ENCODE measurements around the gene CFAP46.
"Not testable (repeated sequence)": the region's sequence is repeated elsewhere in the genome, so short reads cannot be mapped to it uniquely, and the experiment has no call there.

CFAP46 gene

DNA sequence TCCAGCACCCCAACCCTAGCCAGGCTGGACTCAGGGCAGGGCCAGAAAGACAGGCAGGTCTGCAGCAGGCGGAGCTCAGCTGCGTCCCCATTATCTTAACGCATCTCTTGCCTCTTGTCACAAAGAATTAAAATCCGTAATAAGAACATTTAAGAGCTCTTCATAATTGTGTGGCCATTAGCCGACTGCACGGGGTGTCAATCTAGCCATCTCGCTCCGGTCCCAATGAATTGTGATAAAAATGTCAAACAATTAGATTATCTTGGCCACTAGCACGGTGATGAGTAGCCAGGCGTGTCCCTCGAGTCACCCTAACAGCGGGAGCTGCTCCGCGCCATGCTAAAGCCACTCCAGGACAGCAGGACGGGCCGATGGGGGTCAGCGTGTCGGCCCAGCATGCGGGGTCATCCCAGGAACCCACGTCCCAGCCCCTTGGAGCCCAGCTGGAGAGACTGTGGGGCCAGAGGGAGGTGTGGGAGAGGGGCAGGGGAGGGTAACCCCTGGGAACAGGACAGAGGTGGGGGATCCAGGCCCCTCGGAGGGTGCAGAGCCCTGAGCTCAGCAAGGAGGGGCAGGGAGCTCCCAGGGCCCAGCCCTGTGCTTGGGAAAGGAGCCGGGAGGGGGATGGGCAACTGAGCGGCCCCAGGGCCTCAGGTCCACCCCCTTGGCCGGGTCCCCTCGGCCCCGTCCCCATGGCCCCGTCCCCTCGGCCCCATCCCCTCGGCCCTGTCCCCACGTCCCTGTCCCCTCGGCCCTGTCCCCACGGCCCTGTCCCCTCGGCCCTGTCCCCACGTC lies 138.8 kb downstream of the CFAP46 start:
- no peak for DNase-seq

GRCh38 chr10:132802694-132803320 lies 139.6 kb downstream of the CFAP46 start:
- DNase-seq: no peak

- DNase-seq: no peak
Measured at GRCh38 chr10:132802048-132802447, 140.3 kb downstream of the CFAP46 start.

GRCh38 chr10:132799865-132800264 lies 142.5 kb downstream of the CFAP46 start:
- DNase-seq: no peak

GRCh38 chr10:132798876-132799275 lies 143.5 kb downstream of the CFAP46 start:
- no peak for DNase-seq

- DNase-seq: no peak
Measured at GRCh38 chr10:132798403-132798802, 144.0 kb downstream of the CFAP46 start.

- not testable (repeated sequence) for DNase-seq
Measured at GRCh38 chr10:132797986-132798385, 144.4 kb downstream of the CFAP46 start.

DNA sequence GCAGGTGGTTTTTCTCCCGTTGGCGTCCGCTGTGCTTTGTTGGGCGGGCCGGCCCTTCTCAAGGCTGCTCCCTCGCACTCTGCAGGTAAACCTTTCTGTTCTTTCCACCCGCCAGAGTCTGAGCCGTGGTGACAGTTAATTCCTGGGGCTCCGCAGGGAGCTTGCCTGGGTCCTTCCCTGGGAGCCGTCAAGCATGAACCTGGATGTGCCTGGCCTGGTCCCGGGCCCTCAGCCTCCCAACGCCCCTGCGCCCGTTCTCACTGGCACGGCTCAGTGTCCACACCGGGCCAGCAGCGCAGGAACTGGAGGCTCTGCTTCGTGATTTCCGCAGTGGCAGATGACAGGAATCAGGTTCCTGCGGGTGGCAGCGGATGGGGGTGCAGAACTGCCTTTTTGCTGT lies 145.5 kb downstream of the CFAP46 start:
- no peak for DNase-seq

DNA sequence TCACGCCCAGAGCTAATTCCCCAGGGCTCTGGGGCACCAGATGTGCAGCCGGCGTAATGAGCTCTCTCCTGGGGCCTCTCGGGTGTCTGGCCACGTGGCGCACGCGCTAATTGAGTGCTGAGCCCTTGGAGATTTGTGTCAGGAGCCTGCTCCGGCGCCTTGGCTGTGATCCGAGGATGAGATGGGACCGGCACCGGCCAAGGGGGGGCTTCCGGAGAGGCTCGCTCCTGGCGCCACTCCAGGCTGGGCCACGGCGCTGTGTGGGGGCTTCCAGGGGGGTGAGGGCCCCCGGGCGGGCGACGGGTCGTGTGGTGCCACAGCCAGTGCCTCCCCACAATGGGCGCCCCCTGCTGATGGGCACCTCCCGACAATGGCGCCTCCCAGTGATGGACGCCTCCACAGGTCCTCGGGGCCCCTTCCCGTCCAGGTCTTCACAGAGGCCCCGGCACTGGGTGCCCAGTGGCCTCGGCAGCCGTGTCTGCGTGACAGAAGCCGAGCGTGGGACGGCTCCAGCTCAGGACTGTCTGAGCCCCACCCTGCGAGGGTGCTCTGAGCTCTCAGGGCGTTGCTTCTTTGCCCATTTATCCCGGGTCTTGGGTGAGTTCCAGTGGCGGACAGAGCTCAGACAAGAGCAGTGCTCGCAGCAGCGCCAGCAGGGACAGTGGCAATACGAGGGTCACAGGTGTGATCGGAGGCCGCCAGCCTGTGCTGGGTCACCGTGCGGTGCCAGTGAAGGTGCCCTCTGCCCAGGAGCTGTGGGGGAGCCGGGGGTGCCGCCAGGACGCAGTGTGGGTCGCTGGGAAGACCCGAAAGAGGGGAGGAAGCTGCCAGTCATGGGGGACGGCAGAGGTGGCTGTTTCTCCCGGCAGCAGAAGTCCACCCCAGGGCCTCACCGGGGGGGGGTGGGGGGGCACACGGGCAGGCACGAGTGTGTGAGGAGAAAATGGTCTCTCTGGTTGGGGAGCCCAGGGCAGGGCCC lies 148.2 kb downstream of the CFAP46 start:
- DNase-seq: no peak

GRCh38 chr10:132793213-132793612 lies 149.2 kb downstream of the CFAP46 start:
- DNase-seq: no peak

- no peak for DNase-seq
Measured at GRCh38 chr10:132792796-132793195, 149.6 kb downstream of the CFAP46 start.

DNA sequence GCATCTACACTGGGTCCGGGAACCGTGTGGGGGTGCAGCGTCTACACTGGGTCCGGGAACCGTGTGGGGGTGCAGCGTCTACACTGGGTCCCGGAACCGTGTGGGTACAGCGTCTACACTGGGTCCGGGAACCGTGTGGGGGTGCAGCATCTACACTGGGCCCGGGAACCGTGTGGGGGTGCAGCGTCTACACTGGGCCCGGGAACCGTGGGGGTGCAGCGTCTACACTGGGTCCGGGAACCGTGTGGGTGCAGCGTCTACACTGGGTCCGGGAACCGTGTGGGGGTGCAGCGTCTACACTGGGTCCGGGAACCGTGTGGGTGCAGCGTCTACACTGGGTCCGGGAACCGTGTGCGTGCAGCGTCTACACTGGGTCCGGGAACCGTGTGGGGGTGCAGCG lies 150.3 kb downstream of the CFAP46 start:
- not testable (repeated sequence) for DNase-seq

DNA sequence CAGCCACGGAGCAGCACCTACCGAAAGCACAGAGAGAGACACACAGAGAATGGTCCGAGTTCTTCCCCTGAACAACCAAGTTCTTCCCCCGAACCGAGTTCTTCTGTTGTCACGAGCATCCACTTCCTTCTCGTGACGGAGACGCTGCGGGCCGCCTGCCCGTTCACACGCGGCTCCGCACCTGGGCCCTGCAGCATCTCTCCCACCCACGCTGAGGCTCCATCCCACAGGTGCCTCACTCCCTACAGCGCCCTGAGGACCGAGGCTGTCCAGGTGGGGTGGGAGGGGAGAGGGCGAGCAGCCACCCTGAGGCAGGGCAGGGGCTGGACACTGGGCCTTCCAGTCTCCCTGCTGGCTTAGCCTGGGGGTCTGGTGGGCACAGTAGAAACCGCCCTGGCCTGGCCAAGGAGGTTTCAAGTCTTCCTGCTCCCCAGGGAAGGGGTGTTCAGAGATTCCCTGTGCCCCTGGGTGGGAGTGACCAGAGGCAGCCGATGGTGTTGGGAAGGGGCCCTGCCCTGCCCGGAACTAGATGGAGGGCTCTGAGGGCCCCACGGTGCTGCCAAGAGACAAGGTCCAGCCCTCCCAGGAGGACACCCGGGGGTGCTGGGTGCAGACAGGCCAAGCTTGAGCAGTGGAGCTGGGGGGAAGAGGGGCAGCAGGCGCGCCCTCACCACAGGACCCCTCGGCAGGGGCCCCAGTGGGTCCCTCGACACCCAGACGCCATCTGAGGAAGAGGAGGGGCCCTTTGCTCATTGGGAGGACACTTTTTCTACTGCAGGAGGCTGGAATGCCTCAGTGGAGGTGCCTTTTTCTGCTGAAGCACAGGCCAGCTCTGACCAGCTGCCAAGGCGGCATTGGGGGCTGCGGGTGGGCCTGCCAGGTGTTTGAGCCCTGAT lies 151.2 kb downstream of the CFAP46 start:
- no peak for DNase-seq

DNA sequence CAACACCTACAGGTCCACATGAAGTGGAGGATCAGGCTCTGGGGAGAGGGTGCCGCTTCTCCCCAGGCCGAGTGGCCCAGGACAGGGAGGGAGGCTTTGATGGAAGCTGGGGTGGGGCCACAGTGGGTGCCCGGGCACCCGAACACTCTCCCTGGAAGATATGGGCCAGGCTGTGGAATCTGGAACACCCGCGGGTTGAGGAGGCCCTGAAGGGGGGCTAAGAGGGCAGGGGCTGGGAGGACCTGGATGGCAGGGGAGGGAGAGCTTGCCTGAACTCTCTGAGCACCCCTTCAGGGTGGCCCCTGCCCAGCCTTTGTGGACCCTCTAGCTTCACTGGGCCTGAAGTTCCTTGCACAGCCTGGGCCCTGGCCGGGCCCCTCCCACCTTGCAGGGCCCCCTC lies 151.9 kb downstream of the CFAP46 start:
- DNase-seq: no peak

- no peak for DNase-seq
Measured at GRCh38 chr10:132789659-132790148, 152.7 kb downstream of the CFAP46 start.

GRCh38 chr10:132788831-132789219 lies 153.5 kb downstream of the CFAP46 start:
- DNase-seq: no peak

DNA sequence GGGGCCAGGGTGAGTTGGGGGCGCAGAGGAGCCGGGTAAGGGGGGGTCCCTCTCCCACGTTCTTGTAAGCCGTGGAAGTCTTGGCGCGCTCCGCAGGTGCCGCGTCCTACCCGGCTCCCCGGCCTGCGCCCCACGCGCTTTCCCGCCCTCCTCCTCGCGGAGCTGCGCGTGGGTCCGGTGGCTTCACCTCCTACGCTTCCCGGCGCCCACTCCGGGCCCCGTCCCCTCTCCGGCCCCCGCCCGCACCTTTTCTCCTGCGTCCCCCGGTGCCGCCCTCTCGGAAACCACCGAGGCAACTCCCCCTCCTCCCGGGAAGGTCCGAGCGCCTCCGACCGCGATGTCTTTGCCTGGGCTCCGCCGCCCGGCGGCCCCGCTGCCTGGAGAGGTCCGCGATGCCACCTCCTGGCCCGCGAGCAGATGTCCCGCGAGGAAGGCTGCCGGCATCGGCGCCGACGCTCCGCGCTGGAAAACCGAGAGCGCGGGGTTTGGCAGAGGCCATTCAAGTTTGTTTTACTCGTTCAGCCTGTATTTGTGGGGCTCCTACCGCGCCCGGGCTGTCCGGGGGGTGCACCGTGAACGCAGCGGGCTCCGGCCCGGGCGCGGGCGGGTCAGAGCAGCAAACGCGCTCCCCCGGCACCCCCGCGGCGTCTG lies 154.1 kb downstream of the CFAP46 start:
- no peak for DNase-seq

- DNase-seq: no peak
Measured at GRCh38 chr10:132787495-132788179, 154.7 kb downstream of the CFAP46 start.

DNA sequence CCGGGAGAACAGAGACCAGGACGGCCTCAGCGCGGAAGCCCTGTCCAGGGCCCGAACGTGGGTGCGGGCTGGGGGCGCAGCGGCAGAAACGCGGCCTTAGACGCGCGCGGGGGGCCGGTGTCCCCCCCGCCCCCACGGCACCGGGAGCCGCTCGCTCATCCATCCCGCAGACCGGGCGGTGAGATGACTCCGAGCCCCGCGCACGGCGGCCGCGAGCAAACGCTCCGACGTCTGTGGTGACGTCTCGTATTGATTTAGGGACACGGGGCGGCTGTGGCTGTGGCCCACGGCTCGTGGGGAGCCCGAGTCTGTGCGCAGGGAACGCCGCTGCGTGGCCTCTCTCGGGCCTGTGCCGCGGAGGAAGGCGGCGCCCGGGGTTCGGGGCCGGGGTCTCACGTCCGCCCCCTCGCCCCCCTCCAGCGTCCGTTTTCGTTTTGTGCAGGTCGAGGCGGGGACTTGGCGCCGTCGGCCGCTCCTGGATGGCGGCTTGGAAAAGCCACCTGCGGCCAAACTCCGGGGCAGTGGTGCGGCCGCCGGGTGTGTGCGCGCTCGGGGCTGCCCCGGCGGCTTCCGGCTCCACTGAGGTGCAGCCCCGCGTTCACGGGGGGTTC lies 155.4 kb downstream of the CFAP46 start:
- DNase-seq: no peak

DNA sequence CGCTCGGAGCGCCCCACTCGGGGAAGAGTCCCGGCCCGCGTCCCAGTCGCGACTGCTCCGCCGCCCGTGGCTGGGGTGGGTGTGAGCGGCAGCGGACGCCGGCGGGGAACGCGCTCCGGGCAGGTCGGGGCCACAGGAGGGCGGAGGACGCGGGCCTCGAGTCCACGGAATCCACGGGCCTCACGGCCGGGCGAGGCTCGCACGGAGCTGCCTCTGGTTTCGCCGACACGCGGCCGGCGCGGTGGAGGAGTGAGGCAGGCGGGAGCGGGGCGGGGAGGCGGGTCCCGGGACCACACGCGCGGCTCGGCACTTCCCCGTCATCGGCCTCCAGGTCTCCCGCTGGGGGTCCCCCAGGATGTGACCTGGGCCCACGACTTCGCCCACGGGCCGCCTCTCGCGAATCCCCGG lies 155.9 kb downstream of the CFAP46 start:
- DNase-seq: no peak
